PC-3 (cell line): ENCODE measurements around the gene ANP32D. TPM values are rescaled to one million over a fixed set of nuclear protein-coding genes. Genes with fewer than 3 reads are reported as not detected.
"Not testable (repeated sequence)": the region's sequence is repeated elsewhere in the genome, so short reads cannot be mapped to it uniquely, and the experiment has no call there.

Experiments
- ATAC-seq: fragments of 200-7000 bp; cut with Tn5 transposase; 2 replicates; pipeline ENCODE4 v1.9.1; 2020; ENCODE audit warnings: mild to moderate bottlenecking, moderate library complexity
- BruUV-seq: library from RNA; stranded (reverse); fragments of 400-500 nt; replicated peaks from 2 replicates; lab custom pipeline; 2021; lab: Mats Ljungman, UMichigan
- CTCF ChIA-PET: fragments of 300-600 bp; sonication (Branson Sonifier 250); formaldehyde crosslinking; loops from one replicate; lab custom pipeline; 2022; ENCODE audit warnings: antibody characterized with exemption; lab: Charles Lee
- POLR2A ChIA-PET: fragments of 300-600 bp; sonication (Branson Sonifier 250); formaldehyde crosslinking; loops from one replicate; lab custom pipeline; 2022; ENCODE audit warnings: antibody characterized with exemption; ENCODE audit not compliant: unreplicated experiment; lab: Charles Lee
- DNase-seq: peaks from one replicate; pipeline ENCODE4 v3.0.0-alpha.2; 2015
- H2AFZ ChIP-seq: fragments of 300-600 bp; sonication (generic); 2 replicates; pipeline ENCODE4 v1.6.0; 2016; ENCODE audit warnings: antibody characterized with exemption, low read length
- H3F3A ChIP-seq: fragments of 300-600 bp; sonication (generic); one replicate; pipeline ENCODE4 v1.6.0; 2017; ENCODE audit warnings: antibody characterized with exemption, low read length, control low read depth, mild to moderate bottlenecking; ENCODE audit not compliant: unreplicated experiment
- H3K27ac ChIP-seq: fragments of 300-600 bp; sonication (generic); 2 replicates; pipeline ENCODE4 v1.5.1; 2016; ENCODE audit warnings: mild to moderate bottlenecking, low read length
- H3K27me3 ChIP-seq: fragments of 300-600 bp; sonication (generic); 2 replicates; pipeline ENCODE4 v1.6.1; 2016; ENCODE audit warnings: low read length, mixed read lengths
- H3K36me3 ChIP-seq: fragments of 300-600 bp; sonication (generic); 2 replicates; pipeline ENCODE4 v1.6.1; 2016; ENCODE audit warnings: low read depth, mixed run types, low read length, mixed read lengths
- H3K4me1 ChIP-seq: fragments of 300-600 bp; sonication (generic); 2 replicates; pipeline ENCODE4 v1.5.1; 2016; ENCODE audit warnings: low read length; ENCODE audit not compliant: insufficient read depth
- H3K4me2 ChIP-seq: fragments of 300-600 bp; sonication (generic); 2 replicates; pipeline ENCODE4 v1.6.0; 2016; ENCODE audit warnings: low read length
- H3K4me3 ChIP-seq: fragments of 300-600 bp; sonication (generic); 2 replicates; pipeline ENCODE4 v1.5.1; 2016; ENCODE audit warnings: mild to moderate bottlenecking, low read length, mixed read lengths
- H3K79me2 ChIP-seq: fragments of 300-600 bp; sonication (generic); 2 replicates; pipeline ENCODE4 v1.6.1; 2017; ENCODE audit warnings: low read length, mixed read lengths
- H3K9ac ChIP-seq: fragments of 300-600 bp; sonication (generic); 2 replicates; pipeline ENCODE4 v1.6.0; 2016; ENCODE audit warnings: mild to moderate bottlenecking, low read length
- H3K9me2 ChIP-seq: fragments of 300-600 bp; sonication (generic); replicated peaks from 2 replicates; pipeline ENCODE4 v1.6.1; 2016; ENCODE audit warnings: mixed run types, low read length, mixed read lengths
- H3K9me3 ChIP-seq: fragments of 300-600 bp; sonication (generic); 2 replicates; pipeline ENCODE4 v1.6.1; 2016; ENCODE audit warnings: low read length, mixed read lengths
- H4K20me1 ChIP-seq: fragments of 300-600 bp; sonication (generic); 2 replicates; pipeline ENCODE4 v1.6.1; 2016; ENCODE audit warnings: low read length, mixed read lengths
- EZH2 ChIP-seq: fragments of 300-600 bp; sonication (generic); IDR thresholded peaks from one replicate; pipeline ENCODE4 v1.6.1; 2017; ENCODE audit warnings: antibody characterized with exemption, mild to moderate bottlenecking, low read length; ENCODE audit not compliant: unreplicated experiment
- EZH2phosphoT487 ChIP-seq: fragments of 300-600 bp; sonication (generic); IDR thresholded peaks from 2 replicates; pipeline ENCODE4 v1.6.1; 2018; ENCODE audit warnings: mild to moderate bottlenecking, antibody characterized with exemption, low read length, borderline replicate concordance
- intact Hi-C: fragments of 100-400 bp; cut with micrococcal nuclease; formaldehyde crosslinking; loops from 2 replicates; pipeline ENCODE4 v1.9.0; 2023
- total RNA-seq: library from RNA; depleted of rRNA; stranded (reverse); fragments of >200 nt; gene quantifications from 2 replicates; pipeline ENCODE4 v1.2.3, GENCODE V29; 2014
- TF ChIP-seq, protein P1 (sequence below): fragments of 300-600 bp; sonication (generic); conservative IDR thresholded peaks from 2 replicates; pipeline ENCODE4 v1.5.1; 2017; ENCODE audit warnings: antibody characterized with exemption, low read depth, mild to moderate bottlenecking, low read length

The ANP32D gene
- total RNA-seq, 1 experiment from 2014 or later: not detected

DNA sequence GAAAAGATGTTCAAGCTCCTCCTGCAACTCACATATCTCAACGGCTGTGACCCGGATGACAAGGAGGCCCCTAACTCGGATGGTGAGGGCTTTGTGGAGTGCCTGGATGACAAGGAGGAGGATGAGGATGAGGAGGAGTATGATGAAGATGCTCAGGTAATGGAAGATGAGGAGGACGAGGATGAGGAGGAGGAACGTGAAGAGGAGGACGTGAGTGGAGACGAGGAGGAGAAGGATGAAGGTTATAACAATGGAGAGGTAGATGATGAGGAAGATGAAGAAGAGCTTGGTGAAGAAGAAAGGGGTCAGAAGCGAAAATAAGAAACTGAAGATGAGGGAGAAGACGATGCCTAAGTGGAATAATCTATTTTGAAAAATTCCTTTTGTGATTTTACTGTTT is 702 bp downstream of the ANP32D start:
- Histone ChIP-seq H3F3A (no peaks in the 10 kb centered on the region), H3K4me2 (no peak overlapping the region), H3K4me3 (no peak overlapping the region), H3K27ac (no peak overlapping the region), H4K20me1 (no peaks in the 10 kb centered on the region), H3K9me3 (peaks cover 12% of the 10 kb centered on the region; the same call in 1 of the 2 replicates), H2AFZ (no peak overlapping the region), H3K36me3 (no peaks in the 10 kb centered on the region), H3K9me2 (no peaks in the 10 kb centered on the region), H3K79me2 (no peaks in the 10 kb centered on the region), H3K4me1 (no peaks in the 10 kb centered on the region), H3K27me3 (peaks cover 7% of the 10 kb centered on the region; the same call in 1 of the 2 replicates), H3K9ac (no peak overlapping the region)
- DNase-seq (no peak), ATAC-seq (no peak)
- TF ChIP-seq EZH2 (no peak), EZH2phosphoT487 (no peak)
- TF ChIP-seq, protein P1, sequence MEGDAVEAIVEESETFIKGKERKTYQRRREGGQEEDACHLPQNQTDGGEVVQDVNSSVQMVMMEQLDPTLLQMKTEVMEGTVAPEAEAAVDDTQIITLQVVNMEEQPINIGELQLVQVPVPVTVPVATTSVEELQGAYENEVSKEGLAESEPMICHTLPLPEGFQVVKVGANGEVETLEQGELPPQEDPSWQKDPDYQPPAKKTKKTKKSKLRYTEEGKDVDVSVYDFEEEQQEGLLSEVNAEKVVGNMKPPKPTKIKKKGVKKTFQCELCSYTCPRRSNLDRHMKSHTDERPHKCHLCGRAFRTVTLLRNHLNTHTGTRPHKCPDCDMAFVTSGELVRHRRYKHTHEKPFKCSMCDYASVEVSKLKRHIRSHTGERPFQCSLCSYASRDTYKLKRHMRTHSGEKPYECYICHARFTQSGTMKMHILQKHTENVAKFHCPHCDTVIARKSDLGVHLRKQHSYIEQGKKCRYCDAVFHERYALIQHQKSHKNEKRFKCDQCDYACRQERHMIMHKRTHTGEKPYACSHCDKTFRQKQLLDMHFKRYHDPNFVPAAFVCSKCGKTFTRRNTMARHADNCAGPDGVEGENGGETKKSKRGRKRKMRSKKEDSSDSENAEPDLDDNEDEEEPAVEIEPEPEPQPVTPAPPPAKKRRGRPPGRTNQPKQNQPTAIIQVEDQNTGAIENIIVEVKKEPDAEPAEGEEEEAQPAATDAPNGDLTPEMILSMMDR: no peak
- intact Hi-C loops: no loop called here
- ChIA-PET CTCF (no interaction called here), POLR2A (no interaction called here)
- no TSS peak for BruUV-seq

DNA sequence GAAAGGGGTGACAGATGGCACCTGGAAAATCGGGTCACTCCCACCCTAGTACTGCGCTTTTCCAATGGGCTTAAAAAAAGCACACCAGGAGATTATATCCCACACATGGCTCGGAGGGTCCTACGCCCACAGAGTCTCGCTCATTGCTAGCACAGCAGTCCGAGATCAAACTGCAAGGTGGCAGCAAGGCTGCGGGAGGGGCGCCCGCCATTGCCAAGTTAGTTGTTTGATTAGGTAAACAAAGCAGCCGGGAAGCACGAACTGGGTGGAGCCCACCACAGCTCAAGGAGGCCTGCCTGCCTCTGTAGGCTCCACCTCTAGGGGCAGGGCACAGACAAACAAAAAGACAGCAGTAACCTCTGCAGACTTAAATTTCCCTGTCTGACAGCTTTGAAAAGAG is 2.1 kb downstream of the ANP32D start:
- H3K9me2 ChIP-seq, H3K36me3 ChIP-seq, H4K20me1 ChIP-seq, H3K9ac ChIP-seq, BruUV-seq, DNase-seq, H3K27ac ChIP-seq, H3K4me2 ChIP-seq, H3K4me3 ChIP-seq, POLR2A ChIA-PET, H3F3A ChIP-seq, H3K4me1 ChIP-seq, H3K27me3 ChIP-seq, intact Hi-C loops, CTCF ChIA-PET, H2AFZ ChIP-seq, H3K79me2 ChIP-seq, ATAC-seq: not testable (repeated sequence)
- peaks cover 12% of the 10 kb centered on the region; the same call in 1 of the 2 replicates for H3K9me3 ChIP-seq

GRCh38 chr12:48482198-48482597 is 9.8 kb downstream of the ANP32D start, which contains the start of gene C12orf54:
Gene C12orf54 (plus strand): TSS chr12:48482498. CDS start chr12:48483297, 799 bp downstream.
- intact Hi-C loops: no loop called here
- Histone ChIP-seq H3K27me3 (peaks cover 62% of the 10 kb centered on the region), H3K4me1 (no peaks in the 10 kb centered on the region), H3K36me3 (no peaks in the 10 kb centered on the region), H3F3A (no peaks in the 10 kb centered on the region), H3K9me2 (no peaks in the 10 kb centered on the region), H4K20me1 (no peaks in the 10 kb centered on the region), H3K4me2 (no peak within 1 kb of the TSS), H3K27ac (no peak within 1 kb of the TSS), H3K9ac (no peak within 1 kb of the TSS), H3K9me3 (no peaks in the 10 kb centered on the region), H3K79me2 (no peaks in the 10 kb centered on the region), H3K4me3 (no peak within 1 kb of the TSS), H2AFZ (no peak within 1 kb of the TSS)
- ATAC-seq: no peak
- DNase-seq: no peak
- CTCF ChIA-PET: no interaction called here
- POLR2A ChIA-PET: no interaction called here
- no TSS peak for BruUV-seq
- TF ChIP-seq EZH2 (no peak), EZH2phosphoT487 (no peak)
- TF ChIP-seq, protein P1: no peak
